ENCODE data around the gene ABI1.
"Not testable (repeated sequence)": the region's sequence is repeated elsewhere in the genome, so short reads cannot be mapped to it uniquely, and the experiment has no call there.

ABI1 gene

GRCh38 chr10:26860443-26861204 is at the start of gene ABI1:
Gene ABI1 (minus strand): TSS chr10:26860958. CDS start chr10:26860863, 95 bp downstream.
- no peaks in the 10 kb centered on the region for H3K36me3 ChIP-seq (ENCODE audit: insufficient read depth)
- H2AFZ ChIP-seq (ENCODE audit: low read depth) = peak within 1 kb of the TSS; percentile 62
- peak within 1 kb of the TSS; percentile 68 for H3K9ac ChIP-seq
- peaks cover 50% of the 10 kb centered on the region for H3K79me2 ChIP-seq (ENCODE audit: insufficient read depth, low read depth)
- H3K4me3 ChIP-seq (IDR thresholded peaks at IDR 0.05; ENCODE audit: insufficient read depth, low read depth, low read length) = peak within 1 kb of the TSS; percentile 25
- no peak for TF ChIP-seq CTCF (conservative IDR thresholded peaks at IDR 0.05; ENCODE audit: low read depth, low read length)
- peaks cover 33% of the 10 kb centered on the region for H3K4me1 ChIP-seq (ENCODE audit: low read depth, poor library complexity, severe bottlenecking)
- peak within 1 kb of the TSS; percentile 91 for H3K27ac ChIP-seq
- 0 out of 2 replicates have a peak, but pooled peaks cover 8% of the 10 kb centered on the region for H4K20me1 ChIP-seq (ENCODE audit: insufficient read depth)
- peak within 1 kb of the TSS; percentile 90 for H3K4me2 ChIP-seq
- H3K27me3 ChIP-seq (ENCODE audit: insufficient read depth, low read depth) = no peaks in the 10 kb centered on the region

DNA sequence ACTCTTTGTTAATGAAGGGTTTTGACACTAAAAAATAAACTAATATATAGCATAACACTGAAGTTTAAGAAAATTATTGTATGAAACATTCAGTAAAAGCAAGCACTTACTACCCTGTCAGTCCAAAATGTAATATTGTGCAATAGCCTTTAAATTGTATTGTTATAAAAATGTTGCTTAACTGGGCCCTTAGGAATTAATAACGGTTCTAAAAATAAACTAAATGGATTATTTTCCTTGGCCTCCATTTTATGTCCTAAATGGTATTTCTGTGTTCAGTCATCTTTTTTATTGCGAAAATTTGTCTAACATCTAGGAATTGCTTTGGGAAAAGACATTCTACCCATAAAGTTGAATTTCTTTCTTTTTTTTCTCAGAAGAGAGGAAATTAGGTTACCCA is 49.0 kb upstream of the ABI1 start:
- Histone ChIP-seq H3K36me3 (ENCODE audit: insufficient read depth) (no peaks in the 10 kb centered on the region), H3K79me2 (ENCODE audit: insufficient read depth, low read depth) (no peaks in the 10 kb centered on the region), H3K4me2 (no peak overlapping the region), H3K4me3 (IDR thresholded peaks at IDR 0.05; ENCODE audit: insufficient read depth, low read depth, low read length) (no peak overlapping the region), H3K27ac (no peak overlapping the region), H3K4me1 (ENCODE audit: low read depth, poor library complexity, severe bottlenecking) (no peaks in the 10 kb centered on the region), H4K20me1 (ENCODE audit: insufficient read depth) (no peaks in the 10 kb centered on the region), H3K9ac (no peak overlapping the region), H2AFZ (ENCODE audit: low read depth) (no peak overlapping the region), H3K27me3 (ENCODE audit: insufficient read depth, low read depth) (no peaks in the 10 kb centered on the region)
- TF ChIP-seq CTCF (conservative IDR thresholded peaks at IDR 0.05; ENCODE audit: low read depth, low read length) = no peak

DNA sequence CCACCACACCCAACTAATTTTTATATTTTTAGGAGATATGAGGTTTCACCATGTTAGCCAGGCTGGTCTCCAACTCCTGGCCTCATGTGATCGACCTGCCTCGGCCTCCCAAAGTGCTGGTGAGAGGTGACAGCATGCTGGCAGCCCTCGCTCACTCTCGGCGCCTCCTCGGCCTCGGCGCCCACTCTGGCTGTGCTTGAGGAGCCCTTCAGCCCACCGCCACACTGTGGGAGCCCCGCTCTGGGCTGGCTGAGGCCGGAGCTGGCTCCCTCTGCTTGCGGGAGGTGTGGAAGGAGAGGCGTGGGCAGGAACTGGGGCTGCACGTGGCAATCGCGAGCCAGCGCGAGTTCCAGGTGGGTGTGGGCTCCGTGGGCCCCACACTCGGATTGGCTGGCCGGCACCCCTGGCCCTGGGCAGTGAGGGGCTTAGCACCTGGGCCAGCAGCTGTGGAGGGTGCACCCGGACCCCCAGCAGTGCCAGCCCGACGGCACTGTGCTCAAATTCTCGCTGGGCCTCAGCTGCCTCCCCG is 44.6 kb upstream of the ABI1 start:
- not testable (repeated sequence) for H3K4me3 ChIP-seq (IDR thresholded peaks at IDR 0.05; ENCODE audit: insufficient read depth, low read depth, low read length); H3K79me2 ChIP-seq (ENCODE audit: insufficient read depth, low read depth); H3K9ac ChIP-seq; H3K4me1 ChIP-seq (ENCODE audit: low read depth, poor library complexity, severe bottlenecking); H3K36me3 ChIP-seq (ENCODE audit: insufficient read depth); H2AFZ ChIP-seq (ENCODE audit: low read depth); H3K4me2 ChIP-seq; H3K27me3 ChIP-seq (ENCODE audit: insufficient read depth, low read depth); H3K27ac ChIP-seq; H4K20me1 ChIP-seq (ENCODE audit: insufficient read depth)

- Histone ChIP-seq H3K4me3 (IDR thresholded peaks at IDR 0.05; ENCODE audit: insufficient read depth, low read depth, low read length) (no peak overlapping the region), H3K79me2 (ENCODE audit: insufficient read depth, low read depth) (no peaks in the 10 kb centered on the region), H3K27me3 (ENCODE audit: insufficient read depth, low read depth) (no peaks in the 10 kb centered on the region), H3K27ac (no peak overlapping the region), H3K9ac (no peak overlapping the region), H3K36me3 (ENCODE audit: insufficient read depth) (no peaks in the 10 kb centered on the region), H3K4me1 (ENCODE audit: low read depth, poor library complexity, severe bottlenecking) (no peaks in the 10 kb centered on the region), H2AFZ (ENCODE audit: low read depth) (no peak overlapping the region), H3K4me2 (no peak overlapping the region), H4K20me1 (ENCODE audit: insufficient read depth) (no peaks in the 10 kb centered on the region)
- no peak for TF ChIP-seq CTCF (conservative IDR thresholded peaks at IDR 0.05; ENCODE audit: low read depth, low read length)
Measured at GRCh38 chr10:26903431-26904217, 42.9 kb upstream of the ABI1 start.

- not testable (repeated sequence) for H3K36me3 ChIP-seq (ENCODE audit: insufficient read depth); H3K4me2 ChIP-seq; H3K4me1 ChIP-seq (ENCODE audit: low read depth, poor library complexity, severe bottlenecking); H3K27ac ChIP-seq; H3K4me3 ChIP-seq (IDR thresholded peaks at IDR 0.05; ENCODE audit: insufficient read depth, low read depth, low read length); H3K9ac ChIP-seq; H3K27me3 ChIP-seq (ENCODE audit: insufficient read depth, low read depth); H4K20me1 ChIP-seq (ENCODE audit: insufficient read depth); H3K79me2 ChIP-seq (ENCODE audit: insufficient read depth, low read depth); H2AFZ ChIP-seq (ENCODE audit: low read depth)
Measured at GRCh38 chr10:26892306-26892923, 31.7 kb upstream of the ABI1 start.

Measured in KMS-11 (cell line).